OCI-LY7 (cell line): ENCODE results near the gene NPY5R. TPM values are rescaled to one million over a fixed set of nuclear protein-coding genes. Genes with fewer than 3 reads are reported as not detected.

Source experiments
- BruUV-seq: library from RNA; stranded (reverse); fragments of 400-500 nt; replicated peaks from 2 replicates; lab custom pipeline; 2021; lab: Mats Ljungman, UMichigan
- CTCF ChIA-PET: fragments of 300-600 bp; sonication (Branson Sonifier 250); formaldehyde crosslinking; loops from one replicate; lab custom pipeline; 2022; ENCODE audit warnings: antibody characterized with exemption; ENCODE audit not compliant: unreplicated experiment; lab: Charles Lee
- POLR2A ChIA-PET: fragments of 300-600 bp; sonication (Branson Sonifier 250); formaldehyde crosslinking; loops from one replicate; lab custom pipeline; 2022; ENCODE audit warnings: antibody characterized with exemption; lab: Charles Lee
- DNase-seq: peaks from one replicate; pipeline ENCODE4 v3.0.0-alpha.2; 2015; ENCODE audit warnings: low spot score
- H2AFZ ChIP-seq: fragments of 200-600 bp; sonication (generic), shearing (Covaris generic); 2 replicates; pipeline ENCODE4 v1.6.1; 2014; ENCODE audit warnings: mild to moderate bottlenecking, antibody characterized with exemption, low read length, moderate library complexity
- H3K27ac ChIP-seq: fragments of 200-600 bp; sonication (generic); 2 replicates; pipeline ENCODE4 v1.5.1; 2014; ENCODE audit warnings: mixed run types, low read depth, mild to moderate bottlenecking, moderate library complexity, low read length, inconsistent platforms; ENCODE audit not compliant: poor library complexity, severe bottlenecking
- H3K36me3 ChIP-seq: fragments of 200-600 bp; sonication (generic); 2 replicates; pipeline ENCODE4 v1.6.1; 2014; ENCODE audit warnings: mild to moderate bottlenecking, antibody characterized with exemption, low read length, moderate library complexity, mixed read lengths; ENCODE audit not compliant: insufficient read depth
- H3K4me1 ChIP-seq: fragments of 200-600 bp; sonication (generic); 2 replicates; pipeline ENCODE4 v1.5.1; 2014; ENCODE audit warnings: mild to moderate bottlenecking, low read length; ENCODE audit not compliant: insufficient read depth, poor library complexity, severe bottlenecking
- H3K4me2 ChIP-seq: fragments of 200-600 bp; sonication (generic); 2 replicates; pipeline ENCODE4 v1.6.1; 2014; ENCODE audit warnings: mild to moderate bottlenecking, low read length
- H3K4me3 ChIP-seq: fragments of 200-600 bp; sonication (generic); 2 replicates; pipeline ENCODE4 v1.5.1; 2014; ENCODE audit warnings: mild to moderate bottlenecking, low read depth, low read length; ENCODE audit not compliant: poor library complexity, severe bottlenecking
- H3K79me2 ChIP-seq: fragments of 200-600 bp; sonication (generic); 2 replicates; pipeline ENCODE4 v1.6.1; 2016; ENCODE audit warnings: low read depth, mild to moderate bottlenecking, low read length, moderate library complexity, mixed read lengths; ENCODE audit not compliant: insufficient read depth
- H3K9me2 ChIP-seq: fragments of 200-600 bp; sonication (generic); 2 replicates; pipeline ENCODE4 v1.6.1; 2016; ENCODE audit warnings: mild to moderate bottlenecking, low read length, mixed read lengths; ENCODE audit not compliant: insufficient read depth
- H3K9me3 ChIP-seq: fragments of 200-600 bp; sonication (generic); 2 replicates; pipeline ENCODE4 v1.6.1; 2014; ENCODE audit warnings: mild to moderate bottlenecking, mixed run types, low read length, mixed read lengths
- H4K20me1 ChIP-seq: fragments of 200-600 bp; sonication (generic); 2 replicates; pipeline ENCODE4 v1.6.1; 2014; ENCODE audit warnings: mild to moderate bottlenecking, antibody characterized with exemption, low read length, moderate library complexity, mixed read lengths; ENCODE audit not compliant: insufficient read depth
- EZH2phosphoT487 ChIP-seq: fragments of 200-600 bp; sonication (generic); IDR thresholded peaks from 2 replicates; pipeline ENCODE4 v1.6.1; 2018; ENCODE audit warnings: low read depth, borderline replicate concordance, mild to moderate bottlenecking, mixed run types, antibody characterized with exemption, low read length, moderate library complexity, mixed read lengths
- intact Hi-C: fragments of 100-400 bp; cut with micrococcal nuclease; formaldehyde crosslinking; loops from one replicate; pipeline ENCODE4 v1.10.0; 2022; ENCODE audit not compliant: unreplicated experiment
- total RNA-seq, 2 experiments: library from RNA; depleted of rRNA in 1 of 2; stranded (reverse); fragments of >200 nt in 1 of 2; shearing (Covaris generic) in 1 of 2; gene quantifications; 2 replicates each; pipeline ENCODE4 v1.2.3, GENCODE V29; 2014 to 2022
- TF ChIP-seq, protein P1 (sequence below): fragments of 200-600 bp; sonication (generic); conservative IDR thresholded peaks from 2 replicates; pipeline ENCODE4 v1.5.1; 2014; ENCODE audit warnings: mild to moderate bottlenecking, antibody characterized with exemption, low read length, moderate library complexity, mixed read lengths

The NPY5R gene
- total RNA-seq, 2 experiments from 2014 or later: not detected

DNA sequence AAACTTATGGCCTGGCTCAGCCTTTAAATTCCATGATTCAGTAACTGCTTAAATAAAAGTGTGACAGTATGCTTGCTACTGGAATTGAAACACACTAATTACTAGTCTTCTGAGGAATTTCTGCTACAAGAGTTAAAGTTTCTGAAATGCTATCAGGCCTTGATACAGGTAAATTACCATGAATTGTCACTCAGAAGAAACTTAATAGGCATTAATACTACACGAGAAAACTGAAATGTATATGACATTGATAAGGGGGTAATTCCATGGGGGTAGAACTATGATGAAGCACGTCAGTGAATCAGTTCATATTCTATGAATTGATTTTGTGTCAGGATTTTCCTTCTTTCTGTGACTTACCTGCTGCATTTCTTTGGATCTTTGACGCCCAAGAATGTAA lies 8.3 kb upstream of the NPY5R start:
- H3K4me2 ChIP-seq: no peak overlapping the region
- H3K9me2 ChIP-seq: no peaks in the 10 kb centered on the region
- H3K36me3 ChIP-seq: no peaks in the 10 kb centered on the region
- no peak overlapping the region for H3K4me3 ChIP-seq
- ChIA-PET POLR2A (interaction anchor here (0.7 kb wide), 1 partner anchor 606 kb away, joined by 5 read pairs; no protein-coding TSS in a partner anchor), CTCF (no interaction called here)
- no peaks in the 10 kb centered on the region for H3K4me1 ChIP-seq
- BruUV-seq: no TSS peak
- H3K79me2 ChIP-seq: no peaks in the 10 kb centered on the region
- H4K20me1 ChIP-seq: no peaks in the 10 kb centered on the region
- DNase-seq: no peak
- TF ChIP-seq EZH2phosphoT487: no peak
- TF ChIP-seq, protein P1, sequence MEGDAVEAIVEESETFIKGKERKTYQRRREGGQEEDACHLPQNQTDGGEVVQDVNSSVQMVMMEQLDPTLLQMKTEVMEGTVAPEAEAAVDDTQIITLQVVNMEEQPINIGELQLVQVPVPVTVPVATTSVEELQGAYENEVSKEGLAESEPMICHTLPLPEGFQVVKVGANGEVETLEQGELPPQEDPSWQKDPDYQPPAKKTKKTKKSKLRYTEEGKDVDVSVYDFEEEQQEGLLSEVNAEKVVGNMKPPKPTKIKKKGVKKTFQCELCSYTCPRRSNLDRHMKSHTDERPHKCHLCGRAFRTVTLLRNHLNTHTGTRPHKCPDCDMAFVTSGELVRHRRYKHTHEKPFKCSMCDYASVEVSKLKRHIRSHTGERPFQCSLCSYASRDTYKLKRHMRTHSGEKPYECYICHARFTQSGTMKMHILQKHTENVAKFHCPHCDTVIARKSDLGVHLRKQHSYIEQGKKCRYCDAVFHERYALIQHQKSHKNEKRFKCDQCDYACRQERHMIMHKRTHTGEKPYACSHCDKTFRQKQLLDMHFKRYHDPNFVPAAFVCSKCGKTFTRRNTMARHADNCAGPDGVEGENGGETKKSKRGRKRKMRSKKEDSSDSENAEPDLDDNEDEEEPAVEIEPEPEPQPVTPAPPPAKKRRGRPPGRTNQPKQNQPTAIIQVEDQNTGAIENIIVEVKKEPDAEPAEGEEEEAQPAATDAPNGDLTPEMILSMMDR: no peak
- no peak overlapping the region for H3K27ac ChIP-seq
- no peak overlapping the region for H2AFZ ChIP-seq
- intact Hi-C loops: no loop called here
- H3K9me3 ChIP-seq: no peaks in the 10 kb centered on the region

DNA sequence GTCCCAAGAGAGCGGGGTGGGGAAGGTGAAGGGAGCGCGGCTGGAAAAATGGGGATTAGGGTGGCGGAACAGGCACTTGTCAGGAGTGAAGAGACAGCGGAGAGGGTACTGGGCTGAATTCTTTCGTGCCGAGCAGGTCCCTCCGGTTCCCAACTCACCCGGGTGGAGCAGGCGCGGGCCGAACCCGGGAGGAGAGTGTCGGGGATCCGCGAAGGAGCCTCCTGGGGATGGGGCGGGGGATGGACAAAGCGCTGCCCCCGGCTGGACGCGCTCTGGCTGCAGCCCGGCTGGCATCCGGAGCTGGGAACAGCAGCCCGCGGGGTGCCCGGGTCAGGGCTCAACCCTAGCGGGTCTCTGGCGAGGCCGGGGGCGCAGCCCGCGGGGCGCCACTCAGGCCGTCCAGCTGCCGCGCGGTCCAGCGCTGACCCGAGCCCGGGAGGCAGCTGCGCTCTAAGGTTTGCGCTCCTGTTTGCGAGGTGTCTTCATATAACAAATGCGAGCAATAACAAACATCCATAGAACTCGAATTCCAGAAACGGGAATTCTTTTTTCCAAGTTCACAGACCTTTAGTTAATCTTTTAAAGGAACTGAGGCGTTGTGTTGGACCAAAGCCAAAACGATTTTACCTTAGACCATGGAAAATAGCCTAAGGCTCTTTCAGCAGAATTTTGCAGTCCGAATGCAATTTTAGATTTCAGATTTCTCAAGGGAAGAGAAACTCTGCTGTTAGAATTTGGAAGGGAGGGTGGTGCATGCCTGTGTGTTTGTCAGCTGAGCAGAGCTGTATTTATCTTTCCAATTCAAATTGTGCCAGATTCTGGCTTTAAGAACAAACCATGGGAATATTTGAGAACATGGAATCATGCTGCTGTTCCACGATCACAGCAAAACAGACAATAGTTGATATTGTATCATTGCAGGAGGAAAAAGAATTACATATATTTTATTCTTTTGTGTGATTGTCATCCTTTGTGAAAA lies 744 bp downstream of the NPY5R start:
- Histone ChIP-seq H3K79me2 (no peaks in the 10 kb centered on the region), H3K4me3 (no peak overlapping the region), H3K9me3 (no peaks in the 10 kb centered on the region), H2AFZ (no peak overlapping the region), H3K27ac (no peak overlapping the region), H3K4me1 (no peaks in the 10 kb centered on the region), H3K36me3 (no peaks in the 10 kb centered on the region), H3K9me2 (no peaks in the 10 kb centered on the region), H3K4me2 (no peak overlapping the region), H4K20me1 (no peaks in the 10 kb centered on the region)
- BruUV-seq: no TSS peak
- no peak for DNase-seq
- CTCF ChIA-PET: no interaction called here
- POLR2A ChIA-PET: no interaction called here
- intact Hi-C loops: no loop called here
- no peak for TF ChIP-seq EZH2phosphoT487
- TF ChIP-seq, protein P1: no peak

DNA sequence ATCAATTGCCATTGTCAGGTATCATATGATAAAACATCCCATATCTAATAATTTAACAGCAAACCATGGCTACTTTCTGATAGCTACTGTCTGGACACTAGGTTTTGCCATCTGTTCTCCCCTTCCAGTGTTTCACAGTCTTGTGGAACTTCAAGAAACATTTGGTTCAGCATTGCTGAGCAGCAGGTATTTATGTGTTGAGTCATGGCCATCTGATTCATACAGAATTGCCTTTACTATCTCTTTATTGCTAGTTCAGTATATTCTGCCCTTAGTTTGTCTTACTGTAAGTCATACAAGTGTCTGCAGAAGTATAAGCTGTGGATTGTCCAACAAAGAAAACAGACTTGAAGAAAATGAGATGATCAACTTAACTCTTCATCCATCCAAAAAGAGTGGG lies 7.0 kb downstream of the NPY5R start:
- Histone ChIP-seq H3K4me1 (no peaks in the 10 kb centered on the region), H3K4me2 (no peak overlapping the region), H3K36me3 (no peaks in the 10 kb centered on the region), H3K4me3 (no peak overlapping the region), H3K79me2 (no peaks in the 10 kb centered on the region), H4K20me1 (no peaks in the 10 kb centered on the region), H3K9me2 (no peaks in the 10 kb centered on the region), H3K27ac (no peak overlapping the region), H2AFZ (no peak overlapping the region), H3K9me3 (no peaks in the 10 kb centered on the region)
- no peak for DNase-seq
- TF ChIP-seq, protein P1: no peak
- TF ChIP-seq EZH2phosphoT487: no peak
- POLR2A ChIA-PET: interaction anchor here (0.7 kb wide), 1 partner anchor 9 kb away, joined by 4 read pairs; no protein-coding TSS in a partner anchor
- no TSS peak for BruUV-seq
- intact Hi-C loops: no loop called here
- CTCF ChIA-PET: no interaction called here
